ENCODE results near the gene LYRM4. TPM values are rescaled to one million over a fixed set of nuclear protein-coding genes. Genes with fewer than 3 reads are reported as not detected.

Gene LYRM4
- total and polyA plus RNA-seq, 9 of the 15 experiments (the other 6 are each of a cell fraction or from before 2014, with no cell fraction given) = 24.2 to 69.4 (median 41.8) TPM

DNA sequence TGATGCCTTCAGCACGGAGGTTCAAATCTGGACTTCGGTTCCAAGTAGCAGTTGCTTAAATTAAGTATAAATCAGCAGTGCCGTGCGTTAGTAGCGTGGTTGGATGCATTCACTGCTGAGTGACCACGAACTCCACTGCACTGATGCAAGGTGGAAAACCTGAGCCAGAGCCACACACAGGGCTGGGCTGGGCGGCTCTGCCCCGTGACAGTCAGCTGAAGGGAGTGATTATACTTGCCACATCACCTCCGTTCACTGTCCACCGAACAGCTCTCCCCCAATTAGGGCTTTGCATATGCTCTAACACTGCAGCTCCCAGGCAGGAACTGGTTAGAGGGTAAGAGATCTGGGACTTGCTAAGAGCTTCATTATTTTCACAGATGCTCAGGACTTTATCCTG is 153.4 kb downstream of the LYRM4 start:
- intact Hi-C loops (cut with micrococcal nuclease) (no loop called here), in situ Hi-C loops (cut with MboI) (no loop called here)
- WGBS (ENCODE audit: insufficient coverage, low coverage, missing lambda C conversion rate) = 60% methylated on average over 10 of the region's 10 CpGs
- no peak overlapping the region for H3K4me3 ChIP-seq
- no peak overlapping the region for H3K27ac ChIP-seq (ENCODE audit: extremely low read depth, low read depth, low read length)
- H3K4me1 ChIP-seq (replicated peaks in 1 of 2; ENCODE audit: control insufficient read depth in 2 of 2, insufficient read depth in 2 of 2, low read length in 2 of 2) = peaks cover 0 to 2% of the 10 kb centered on the region in 2 experiments; a peak in 2 of 5 replicates
- ChIA-PET POLR2A (interaction anchor here (0.9 to 1.0 kb wide), 2 partner anchors 17 to 18 kb away, joined by 3 to 4 read pairs; no protein-coding TSS in a partner anchor), CTCF (ENCODE audit: low intra/inter-chr PET ratio) (no interaction called here)
- no peak overlapping the region for H2AFZ ChIP-seq (ENCODE audit: low read depth, low read length)
- peaks cover 9% of the 10 kb centered on the region for H4K20me1 ChIP-seq (replicated peaks; ENCODE audit: control insufficient read depth, insufficient read depth, low read length)
- no peak for ATAC-seq
- no peak for FAIRE-seq
- no peak for DNase-seq (ENCODE audit: extremely low read depth in 1 of 4, low spot score in 3 of 4)
- no peaks in the 10 kb centered on the region for H3K9me3 ChIP-seq (replicated peaks; ENCODE audit: control insufficient read depth, insufficient read depth, low read depth, low read length)
- no peaks in the 10 kb centered on the region for H3K9me1 ChIP-seq (ENCODE audit: control insufficient read depth, insufficient read depth, low read length)
- H3K4me2 ChIP-seq (ENCODE audit: insufficient read depth, low read length) = no peak overlapping the region
- no peaks in the 10 kb centered on the region for H3K79me2 ChIP-seq (ENCODE audit: control insufficient read depth, insufficient read depth, low read length)
- H3K27me3 ChIP-seq (ENCODE audit: control insufficient read depth in 2 of 2, insufficient read depth in 2 of 2, low read length in 2 of 2) = no peaks in the 10 kb centered on the region
- no TSS peak for BruUV-seq (replicated peaks)
- TF ChIP-seq, protein P1, sequence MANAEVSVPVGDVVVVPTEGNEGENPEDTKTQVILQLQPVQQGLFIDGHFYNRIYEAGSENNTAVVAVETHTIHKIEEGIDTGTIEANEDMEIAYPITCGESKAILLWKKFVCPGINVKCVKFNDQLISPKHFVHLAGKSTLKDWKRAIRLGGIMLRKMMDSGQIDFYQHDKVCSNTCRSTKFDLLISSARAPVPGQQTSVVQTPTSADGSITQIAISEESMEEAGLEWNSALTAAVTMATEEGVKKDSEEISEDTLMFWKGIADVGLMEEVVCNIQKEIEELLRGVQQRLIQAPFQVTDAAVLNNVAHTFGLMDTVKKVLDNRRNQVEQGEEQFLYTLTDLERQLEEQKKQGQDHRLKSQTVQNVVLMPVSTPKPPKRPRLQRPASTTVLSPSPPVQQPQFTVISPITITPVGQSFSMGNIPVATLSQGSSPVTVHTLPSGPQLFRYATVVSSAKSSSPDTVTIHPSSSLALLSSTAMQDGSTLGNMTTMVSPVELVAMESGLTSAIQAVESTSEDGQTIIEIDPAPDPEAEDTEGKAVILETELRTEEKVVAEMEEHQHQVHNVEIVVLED (CRISPR knock-in tag; IDR thresholded peaks at IDR 0.05) = no peak
- TF ChIP-seq HIVEP1 (CRISPR knock-in tag; IDR thresholded peaks at IDR 0.05) (no peak), KLF6 (CRISPR knock-in tag; IDR thresholded peaks at IDR 0.05; ENCODE audit: borderline replicate concordance) (no peak)
- H3K36me3 ChIP-seq (ENCODE audit: control insufficient read depth, insufficient read depth, low read length) = peaks cover 12% of the 10 kb centered on the region; the same call in 2 of the 3 replicates
- H3K9ac ChIP-seq (ENCODE audit: insufficient read depth in 1 of 2, low read depth in 2 of 2, low read length in 2 of 2) = no peak overlapping the region

DNA sequence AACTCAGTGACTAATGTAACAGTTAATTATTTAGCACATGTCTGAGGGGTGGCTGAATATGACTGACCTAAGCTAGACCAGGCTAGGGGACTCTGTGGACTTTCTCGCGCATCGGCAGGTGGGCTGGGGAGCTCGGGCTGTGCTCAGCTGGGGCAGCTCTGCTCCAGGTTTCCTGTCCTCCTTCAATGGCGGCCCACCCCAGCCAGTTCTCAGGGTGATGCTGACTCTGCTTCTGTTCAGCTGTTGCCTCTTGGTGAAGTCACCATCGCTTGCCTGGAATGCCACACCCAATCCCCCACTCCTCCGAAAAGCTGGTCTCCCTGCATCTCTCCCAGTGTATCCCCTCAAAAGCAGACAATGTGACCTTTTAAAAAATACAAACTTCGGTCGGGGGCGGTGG is 155.6 kb downstream of the LYRM4 start:
- DNase-seq (ENCODE audit: extremely low read depth in 1 of 4, low spot score in 3 of 4) = no peak
- Histone ChIP-seq H3K27me3 (ENCODE audit: control insufficient read depth in 2 of 2, insufficient read depth in 2 of 2, low read length in 2 of 2) (no peaks in the 10 kb centered on the region), H3K36me3 (ENCODE audit: control insufficient read depth, insufficient read depth, low read length) (peaks cover 8% of the 10 kb centered on the region; the same call in 2 of the 3 replicates), H3K9ac (ENCODE audit: insufficient read depth in 1 of 2, low read depth in 2 of 2, low read length in 2 of 2) (no peak overlapping the region), H3K4me1 (replicated peaks in 1 of 2; ENCODE audit: control insufficient read depth in 2 of 2, insufficient read depth in 2 of 2, low read length in 2 of 2) (no peaks in the 10 kb centered on the region; a peak in 1 of 5 replicates), H3K9me1 (ENCODE audit: control insufficient read depth, insufficient read depth, low read length) (no peaks in the 10 kb centered on the region), H3K79me2 (ENCODE audit: control insufficient read depth, insufficient read depth, low read length) (no peaks in the 10 kb centered on the region), H4K20me1 (replicated peaks; ENCODE audit: control insufficient read depth, insufficient read depth, low read length) (no peaks in the 10 kb centered on the region), H3K4me2 (ENCODE audit: insufficient read depth, low read length) (no peak overlapping the region), H3K4me3 (no peak overlapping the region), H2AFZ (ENCODE audit: low read depth, low read length) (no peak overlapping the region), H3K9me3 (replicated peaks; ENCODE audit: control insufficient read depth, insufficient read depth, low read depth, low read length) (no peaks in the 10 kb centered on the region), H3K27ac (ENCODE audit: extremely low read depth, low read depth, low read length) (no peak overlapping the region)
- no peak for FAIRE-seq
- WGBS (ENCODE audit: insufficient coverage, low coverage, missing lambda C conversion rate) = 70% methylated on average over 7 of the region's 10 CpGs
- intact Hi-C loops (cut with micrococcal nuclease) = no loop called here
- no TSS peak for BruUV-seq (replicated peaks)
- no peak for ATAC-seq
- ChIA-PET POLR2A (interaction anchor here (0.7 to 1.0 kb wide), 2 partner anchors 11 to 712 kb away, joined by 3 to 4 read pairs; no protein-coding TSS in a partner anchor), CTCF (ENCODE audit: low intra/inter-chr PET ratio) (no interaction called here)
- TF ChIP-seq BMI1 (IDR thresholded peaks at IDR 0.05; ENCODE audit: low read length) (no peak), PHF20 (IDR thresholded peaks at IDR 0.05; ENCODE audit: partially characterized antibody) (no peak), HEY1 (CRISPR knock-in tag; IDR thresholded peaks at IDR 0.05; ENCODE audit: borderline replicate concordance) (no peak), HDAC8 (tag; IDR thresholded peaks at IDR 0.05) (no peak)
- in situ Hi-C loops (cut with MboI) = no loop called here

All from K562 (cell line).